Activated CD8-positive, alpha-beta memory T cell treated with anti-CD3 and anti-CD28 coated beads, Interleukin-2, amount 10 ng/mL, durations not matched to agents 7 days and 5 days (primary cell): ENCODE results near the gene LNX2. TPM values are rescaled to one million over a fixed set of nuclear protein-coding genes. Genes with fewer than 3 reads are reported as not detected.
A peak's percentile ranks its signal among the peaks of the same experiment; 100 is the strongest.

ENCODE experiments used
- ATAC-seq: fragments of 150-1000 bp; cut with Tn5 transposase; one replicate; pipeline ENCODE4 v1.10.0; 2021; ENCODE audit warnings: moderate library complexity
- CTCF ChIA-PET: fragments of 350-600 bp; sonication (Branson Sonifier 250); formaldehyde crosslinking; loops from one replicate; lab custom pipeline; 2021; ENCODE audit warnings: antibody characterized with exemption; lab: Charles Lee
- DNase-seq: peaks from one replicate; pipeline ENCODE4 v3.0.0-alpha.2; 2020
- H3K27ac Mint-ChIP-seq: one replicate; pipeline ENCODE4 v1.8.0; 2021; ENCODE audit warnings: mild to moderate bottlenecking, mixed read lengths
- H3K27me3 Mint-ChIP-seq: one replicate; pipeline ENCODE4 v1.8.0; 2021; ENCODE audit warnings: mixed read lengths
- H3K36me3 Mint-ChIP-seq: one replicate; pipeline ENCODE4 v1.8.0; 2021; ENCODE audit warnings: mild to moderate bottlenecking, mixed read lengths
- H3K4me1 Mint-ChIP-seq: one replicate; pipeline ENCODE4 v1.8.0; 2021; ENCODE audit warnings: mixed read lengths
- H3K4me3 Mint-ChIP-seq: one replicate; pipeline ENCODE4 v1.8.0; 2021; ENCODE audit warnings: mild to moderate bottlenecking, moderate library complexity, mixed read lengths
- H3K9me3 Mint-ChIP-seq: one replicate; pipeline ENCODE4 v1.8.0; 2022; ENCODE audit warnings: low read depth, mixed read lengths
- total RNA-seq, 2 experiments: library from RNA; stranded (reverse); gene quantifications; one replicate each; pipeline ENCODE4 v1.2.3, GENCODE V29; 2021

LNX2 gene
- total RNA-seq, 2 experiments from 2014 or later, result 5.9 to 6.6 TPM

DNA sequence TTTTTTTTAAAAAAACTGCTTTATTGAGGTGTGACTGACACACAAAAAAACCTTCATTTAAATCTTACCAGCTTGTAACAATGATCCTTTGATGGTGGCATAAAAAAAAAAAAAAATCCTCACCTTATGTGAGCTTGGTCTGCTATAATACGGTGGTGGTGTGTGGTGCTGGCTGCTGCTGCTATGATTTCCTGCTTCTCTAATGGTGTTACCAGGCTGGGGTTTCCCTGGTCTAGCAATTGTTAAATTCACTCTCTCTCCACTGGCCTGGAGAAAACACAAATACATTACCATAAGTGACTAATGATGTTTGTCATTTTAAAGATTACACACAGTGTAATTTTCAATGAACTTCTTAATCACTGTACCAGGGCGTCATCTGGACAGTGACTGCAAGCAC lies 60.6 kb downstream of the LNX2 start:
- DNase-seq, result no peak
- Mint-ChIP-seq H3K27me3 (no peaks in the 10 kb centered on the region), H3K27ac (no peak overlapping the region), H3K4me1 (peaks cover 7% of the 10 kb centered on the region), H3K9me3 (no peaks in the 10 kb centered on the region), H3K36me3 (peaks cover 17% of the 10 kb centered on the region), H3K4me3 (no peak overlapping the region)
- CTCF ChIA-PET, result no interaction called here
- no peak for ATAC-seq

DNA sequence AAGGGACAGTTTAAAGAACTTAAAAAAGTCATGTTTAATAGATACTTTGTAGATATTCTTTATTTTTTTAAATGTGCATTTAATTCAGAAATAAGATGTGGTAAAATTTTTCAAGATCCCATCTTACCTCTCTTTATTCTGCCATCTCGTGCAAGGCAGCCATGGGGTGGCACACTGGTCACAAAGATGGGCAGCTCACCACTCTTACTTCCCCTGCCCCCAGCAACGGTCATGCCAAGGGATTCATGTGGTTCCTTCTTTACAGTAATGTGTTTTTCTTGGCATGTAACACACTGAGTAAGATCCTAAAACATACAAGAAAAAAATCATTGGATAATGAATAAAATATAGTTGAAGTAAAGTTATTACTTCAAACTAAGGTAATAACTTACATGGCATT lies 64.2 kb downstream of the LNX2 start:
- H3K27ac Mint-ChIP-seq, result no peak overlapping the region

DNA sequence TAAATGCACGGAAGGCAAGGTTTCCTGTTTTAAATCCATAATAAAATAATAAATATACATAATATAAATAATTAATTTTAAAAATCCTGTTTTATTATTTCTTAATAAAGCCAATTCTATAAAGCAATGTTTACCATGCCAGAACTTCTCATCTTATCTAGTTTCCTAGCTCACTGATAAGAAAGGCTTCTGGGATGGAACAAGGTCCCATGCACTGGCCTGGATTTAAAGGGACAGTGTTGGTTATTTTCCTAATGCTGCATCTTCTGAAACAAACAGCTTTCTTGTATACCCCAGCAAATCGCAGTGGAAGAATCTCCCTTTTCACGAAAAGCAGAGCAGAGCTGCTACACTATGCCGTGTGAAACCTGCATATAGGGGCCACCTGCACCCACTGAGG lies 68.8 kb downstream of the LNX2 start:
- DNase-seq (no peak), ATAC-seq (no peak)
- Mint-ChIP-seq H3K4me3 (no peak overlapping the region), H3K27me3 (no peaks in the 10 kb centered on the region), H3K9me3 (no peaks in the 10 kb centered on the region), H3K4me1 (no peaks in the 10 kb centered on the region), H3K27ac (no peak overlapping the region), H3K36me3 (peaks cover 14% of the 10 kb centered on the region)
- CTCF ChIA-PET, result interaction anchor here (1.0 to 2.5 kb wide), 3 partner anchors 69 to 275 kb away, joined by 3 to 7 read pairs (median 7); no protein-coding TSS in a partner anchor

More for the DNA sequence above, 64.2 kb downstream of the LNX2 start:
- CTCF ChIA-PET, result interaction anchor here (1.4 kb wide), 1 partner anchor 270 kb away, joined by 5 read pairs; no protein-coding TSS in a partner anchor
- Mint-ChIP-seq H3K36me3 (peaks cover 17% of the 10 kb centered on the region), H3K9me3 (no peaks in the 10 kb centered on the region), H3K27me3 (no peaks in the 10 kb centered on the region), H3K4me1 (peaks cover 7% of the 10 kb centered on the region), H3K4me3 (no peak overlapping the region)
- ATAC-seq, result no peak
- DNase-seq, result no peak

DNA sequence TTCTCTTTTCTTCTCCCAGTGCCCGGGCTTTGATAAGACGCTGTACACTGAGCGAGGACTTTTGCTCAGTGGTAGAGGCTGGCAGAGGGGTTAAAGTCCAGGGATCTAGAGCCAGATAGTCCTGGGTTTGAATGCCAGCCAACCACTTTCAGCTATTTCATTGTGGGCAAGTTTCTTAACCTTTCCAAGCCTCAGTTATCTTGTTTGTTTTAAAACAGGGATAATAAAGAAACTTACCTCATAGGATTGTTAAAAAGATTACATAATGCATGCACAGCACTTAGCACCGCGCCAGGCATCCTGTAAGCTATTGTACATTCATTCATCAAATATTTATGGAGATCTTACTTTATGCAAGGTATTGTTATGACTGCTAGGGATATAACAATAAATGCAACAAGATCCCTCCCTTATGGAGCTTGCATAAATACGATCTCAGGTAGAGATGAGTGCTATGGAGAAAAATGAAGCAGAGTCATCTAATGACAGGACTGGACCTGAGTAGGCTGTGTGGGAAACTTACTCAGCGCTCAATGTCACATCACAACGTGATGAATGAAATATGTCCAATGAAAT lies 70.8 kb downstream of the LNX2 start:
- Mint-ChIP-seq H3K4me1 (no peaks in the 10 kb centered on the region), H3K27me3 (no peaks in the 10 kb centered on the region), H3K36me3 (peaks cover 5% of the 10 kb centered on the region), H3K27ac (no peak overlapping the region), H3K4me3 (no peak overlapping the region), H3K9me3 (no peaks in the 10 kb centered on the region)
- no peak for DNase-seq
- CTCF ChIA-PET, result no interaction called here
- ATAC-seq, result no peak

DNA sequence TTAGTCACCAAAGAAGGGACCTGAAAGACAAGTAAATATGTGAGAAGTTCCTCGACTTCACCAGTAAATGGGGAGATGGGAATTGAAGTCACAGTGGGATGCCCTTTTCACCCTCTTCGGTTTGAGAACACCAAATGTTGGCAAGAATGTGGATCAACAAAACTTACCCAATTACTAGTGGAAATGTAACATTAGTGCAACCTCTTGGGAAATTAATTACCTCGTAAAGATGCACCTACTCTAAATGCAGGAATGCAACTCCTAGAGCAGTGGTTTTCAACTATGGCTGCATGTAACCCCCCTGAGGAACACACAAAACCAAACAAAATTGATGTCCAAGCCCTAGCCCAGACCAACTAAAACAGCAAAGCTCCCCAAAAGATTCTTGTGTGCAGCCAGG lies 78.1 kb downstream of the LNX2 start:
- CTCF ChIA-PET, result interaction anchor here (1.0 to 1.7 kb wide), 2 partner anchors 10 to 167 kb away, joined by 3 to 4 read pairs; no protein-coding TSS in a partner anchor
- no peaks in the 10 kb centered on the region for H3K4me1 Mint-ChIP-seq
- no peaks in the 10 kb centered on the region for H3K9me3 Mint-ChIP-seq
- no peak for DNase-seq
- no peak overlapping the region for H3K27ac Mint-ChIP-seq
- no peak for ATAC-seq
- H3K27me3 Mint-ChIP-seq, result no peaks in the 10 kb centered on the region
- no peak overlapping the region for H3K4me3 Mint-ChIP-seq
- H3K36me3 Mint-ChIP-seq, result no peaks in the 10 kb centered on the region

DNA sequence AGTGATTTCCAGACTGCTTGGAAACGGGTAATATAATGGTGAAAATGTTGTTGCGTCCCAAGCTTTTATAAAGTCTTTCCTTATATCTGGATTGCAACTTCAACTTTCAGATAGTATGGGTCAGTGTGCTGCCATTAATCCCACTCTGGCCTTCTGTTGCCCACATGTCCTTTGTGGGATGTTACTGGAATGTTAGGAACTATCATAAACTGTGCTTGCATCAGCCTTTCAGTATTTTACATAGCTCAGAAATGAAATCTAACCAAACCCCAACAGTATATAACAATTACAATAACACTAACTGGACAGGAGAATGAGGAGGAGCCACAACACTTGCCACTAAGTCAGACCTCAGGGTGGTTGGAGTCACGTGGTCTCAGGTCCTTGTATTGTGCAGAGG lies 78.9 kb downstream of the LNX2 start:
- H3K4me3 Mint-ChIP-seq, result no peak overlapping the region
- H3K4me1 Mint-ChIP-seq, result no peaks in the 10 kb centered on the region
- no peak for ATAC-seq
- no peaks in the 10 kb centered on the region for H3K36me3 Mint-ChIP-seq
- no peaks in the 10 kb centered on the region for H3K9me3 Mint-ChIP-seq
- no peaks in the 10 kb centered on the region for H3K27me3 Mint-ChIP-seq
- H3K27ac Mint-ChIP-seq, result no peak overlapping the region
- CTCF ChIA-PET, result interaction anchor here (1.7 kb wide), 1 partner anchor 9 kb away, joined by 4 read pairs; no protein-coding TSS in a partner anchor
- DNase-seq, result no peak

DNA sequence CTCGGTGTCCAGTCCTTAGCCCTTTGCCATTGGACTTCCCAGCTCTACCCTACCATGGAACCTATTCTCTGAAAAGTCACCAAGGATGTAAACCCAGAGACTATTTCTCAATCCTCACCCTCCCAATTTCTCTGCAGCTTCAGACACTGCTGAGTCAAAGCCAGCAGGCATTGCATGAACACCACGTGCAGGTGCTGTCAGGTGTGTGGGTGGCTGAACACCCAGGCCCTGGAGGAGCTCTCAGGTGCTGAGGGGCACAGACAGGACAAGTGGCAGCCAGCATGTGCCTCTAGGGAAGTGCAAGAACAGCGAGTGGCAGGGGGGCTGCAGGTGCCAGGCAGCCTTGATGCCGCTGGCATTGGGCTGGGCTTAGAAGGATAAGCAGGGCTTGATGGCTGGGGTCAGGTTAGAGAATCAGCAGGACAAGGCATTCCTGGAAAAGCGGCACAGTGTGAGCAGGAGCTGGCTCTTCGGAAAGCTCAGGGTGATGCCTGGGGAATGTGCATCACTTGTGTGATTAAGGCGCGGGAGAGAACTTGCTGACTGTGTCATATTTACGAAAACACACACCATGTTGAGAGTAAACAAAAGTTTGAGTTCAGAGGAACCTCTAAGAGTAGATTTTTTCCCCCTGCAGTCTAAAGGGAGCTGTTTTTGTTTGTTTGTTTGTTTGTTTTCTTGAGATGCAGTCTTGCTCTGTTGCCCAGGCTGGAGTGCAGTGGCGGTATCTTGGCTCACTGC lies 83.8 kb downstream of the LNX2 start:
- CTCF ChIA-PET, result interaction anchor here (1.0 to 2.7 kb wide), 4 partner anchors 175 to 418 kb away, joined by 3 to 10 read pairs (median 3); no protein-coding TSS in a partner anchor
- Mint-ChIP-seq H3K27ac (no peak overlapping the region), H3K4me1 (peaks cover 4% of the 10 kb centered on the region), H3K36me3 (no peaks in the 10 kb centered on the region), H3K4me3 (no peak overlapping the region), H3K9me3 (no peaks in the 10 kb centered on the region), H3K27me3 (peaks cover 5% of the 10 kb centered on the region)
- DNase-seq, result no peak
- no peak for ATAC-seq

DNA sequence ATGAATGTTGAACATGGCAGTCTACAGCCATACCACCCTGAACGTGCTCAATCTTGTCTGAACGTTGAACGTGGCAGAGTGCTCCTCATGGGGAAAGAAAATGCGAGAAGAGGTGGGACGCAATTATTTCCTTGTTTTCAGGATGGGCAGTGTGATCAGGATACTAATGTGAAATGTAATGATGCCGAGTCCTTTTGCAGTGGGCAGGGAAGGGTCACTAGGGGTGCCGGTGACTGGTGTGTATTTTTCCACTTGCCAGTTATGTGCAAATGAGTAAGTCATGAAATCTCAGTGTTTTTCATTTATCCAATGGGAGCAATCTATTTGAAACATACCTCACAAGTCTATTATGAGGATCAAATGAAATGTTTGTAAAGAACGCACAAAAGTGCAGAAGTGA lies 84.8 kb downstream of the LNX2 start:
- DNase-seq, result no peak
- Mint-ChIP-seq H3K27ac (no peak overlapping the region), H3K36me3 (no peaks in the 10 kb centered on the region), H3K4me3 (no peak overlapping the region), H3K9me3 (no peaks in the 10 kb centered on the region), H3K4me1 (peaks cover 4% of the 10 kb centered on the region), H3K27me3 (peaks cover 6% of the 10 kb centered on the region)
- ATAC-seq, result no peak
- CTCF ChIA-PET, result interaction anchor here (1.0 to 2.7 kb wide), 2 partner anchors 291 to 419 kb away, joined by 3 to 10 read pairs; no protein-coding TSS in a partner anchor

DNA sequence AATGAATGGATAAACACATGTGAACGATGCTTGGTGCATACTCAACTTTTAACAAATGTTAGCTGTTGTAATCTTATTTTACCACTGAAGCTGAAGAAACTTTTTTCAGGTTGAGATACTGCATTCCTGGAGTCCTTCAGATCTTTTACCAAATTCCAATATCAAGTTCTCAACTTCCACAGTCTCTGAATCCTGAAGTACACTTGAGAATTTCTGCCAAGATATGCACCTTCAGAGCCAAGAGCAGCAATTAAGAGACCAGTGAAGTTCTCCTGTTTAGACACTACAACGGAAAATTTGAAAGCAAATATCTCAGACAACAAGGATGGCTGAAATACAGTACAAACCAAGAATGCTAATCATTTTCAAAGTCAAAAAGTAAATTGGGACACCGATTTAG lies 85.3 kb downstream of the LNX2 start:
- Mint-ChIP-seq H3K27ac (no peak overlapping the region), H3K4me1 (peaks cover 4% of the 10 kb centered on the region), H3K9me3 (no peaks in the 10 kb centered on the region), H3K36me3 (no peaks in the 10 kb centered on the region), H3K27me3 (peaks cover 6% of the 10 kb centered on the region), H3K4me3 (no peak overlapping the region)
- CTCF ChIA-PET, result interaction anchor here (1.1 to 2.7 kb wide), 3 partner anchors 9 to 292 kb away, joined by 3 to 10 read pairs (median 3); no protein-coding TSS in a partner anchor
- ATAC-seq, result no peak
- DNase-seq, result no peak

DNA sequence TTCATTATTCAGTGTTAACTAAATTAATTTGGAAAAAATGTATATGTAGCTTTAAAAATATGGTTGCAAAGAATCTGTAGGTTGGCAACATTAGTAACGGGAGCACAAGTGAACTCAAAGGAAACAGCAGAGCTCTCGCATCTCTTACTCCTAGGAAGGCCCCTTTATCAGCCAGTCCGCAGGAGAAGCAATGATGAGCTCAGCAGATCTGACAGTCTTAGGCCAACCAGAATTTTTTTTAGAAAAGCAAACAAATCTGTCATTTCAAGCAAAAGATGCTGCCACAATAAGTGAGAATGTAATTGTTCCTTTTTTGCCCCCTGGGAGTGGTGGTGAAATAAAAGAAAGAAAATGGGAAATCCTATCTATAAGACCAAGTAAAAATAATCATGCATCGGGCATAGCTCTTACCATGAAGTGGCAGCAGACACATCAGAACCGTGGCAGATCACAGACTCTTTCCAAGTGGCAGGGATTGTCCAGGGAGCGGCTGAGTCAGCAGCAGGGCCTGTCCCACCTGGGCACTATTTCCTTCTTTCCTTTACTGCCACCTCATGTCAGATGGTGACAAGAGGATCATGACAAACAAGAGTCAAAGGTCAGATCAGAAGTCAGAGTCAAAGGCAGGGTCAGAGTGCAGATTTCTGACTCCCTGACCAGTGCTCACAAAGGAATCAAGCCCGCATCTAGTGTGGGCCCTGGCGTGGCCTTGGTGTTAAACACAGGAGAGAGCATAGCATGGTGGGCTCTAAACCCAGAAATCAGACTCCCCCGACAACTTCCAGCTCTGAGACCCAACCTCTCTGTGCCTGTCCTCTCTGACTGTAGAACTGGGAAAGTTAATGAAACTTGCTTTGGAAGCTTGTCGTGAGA lies 86.0 kb downstream of the LNX2 start:
- H3K4me1 Mint-ChIP-seq, result peaks cover 4% of the 10 kb centered on the region

DNA sequence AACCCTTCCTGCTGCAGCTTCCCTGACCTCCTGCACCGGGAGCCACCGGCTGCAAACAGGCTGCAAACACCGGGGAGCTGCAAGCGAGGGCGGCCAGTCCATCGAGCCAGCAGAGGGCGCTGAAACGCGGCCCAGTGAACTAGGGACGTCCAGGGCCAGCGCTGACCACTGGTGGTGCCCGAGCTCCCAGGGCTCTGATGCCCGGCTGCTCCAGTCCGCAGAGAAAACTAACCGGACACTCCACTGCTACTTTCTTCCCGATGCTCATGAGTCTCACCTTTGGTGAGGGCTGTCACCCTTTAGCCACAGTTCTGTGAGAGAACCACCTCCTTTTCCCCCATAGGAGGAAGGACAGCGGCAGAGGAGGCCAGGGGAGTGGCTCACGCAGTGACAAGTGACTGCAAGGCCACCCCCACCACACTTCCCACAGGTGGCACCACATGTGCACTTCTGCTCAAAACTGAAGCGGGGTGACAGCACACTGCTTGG lies 87.1 kb downstream of the LNX2 start:
- Mint-ChIP-seq H3K27me3 (peaks cover 6% of the 10 kb centered on the region), H3K4me3 (no peak overlapping the region), H3K4me1 (peaks cover 4% of the 10 kb centered on the region), H3K36me3 (no peaks in the 10 kb centered on the region), H3K9me3 (no peaks in the 10 kb centered on the region), H3K27ac (no peak overlapping the region)
- CTCF ChIA-PET, result interaction anchor here (0.7 to 4.0 kb wide), 14 partner anchors 8 to 552 kb away, joined by 3 to 32 read pairs (median 3); no protein-coding TSS in a partner anchor
- ATAC-seq, result peak; percentile 65
- peak; percentile 58 for DNase-seq

More for the DNA sequence above, 86.0 kb downstream of the LNX2 start:
- H3K9me3 Mint-ChIP-seq, result no peaks in the 10 kb centered on the region
- H3K27me3 Mint-ChIP-seq, result peaks cover 6% of the 10 kb centered on the region
- no peak for DNase-seq
- H3K27ac Mint-ChIP-seq, result no peak overlapping the region
- CTCF ChIA-PET, result interaction anchor here (0.8 to 2.7 kb wide), 5 partner anchors 10 to 296 kb away, joined by 3 to 10 read pairs (median 3); no protein-coding TSS in a partner anchor
- H3K4me3 Mint-ChIP-seq, result no peak overlapping the region
- no peaks in the 10 kb centered on the region for H3K36me3 Mint-ChIP-seq
- no peak for ATAC-seq

DNA sequence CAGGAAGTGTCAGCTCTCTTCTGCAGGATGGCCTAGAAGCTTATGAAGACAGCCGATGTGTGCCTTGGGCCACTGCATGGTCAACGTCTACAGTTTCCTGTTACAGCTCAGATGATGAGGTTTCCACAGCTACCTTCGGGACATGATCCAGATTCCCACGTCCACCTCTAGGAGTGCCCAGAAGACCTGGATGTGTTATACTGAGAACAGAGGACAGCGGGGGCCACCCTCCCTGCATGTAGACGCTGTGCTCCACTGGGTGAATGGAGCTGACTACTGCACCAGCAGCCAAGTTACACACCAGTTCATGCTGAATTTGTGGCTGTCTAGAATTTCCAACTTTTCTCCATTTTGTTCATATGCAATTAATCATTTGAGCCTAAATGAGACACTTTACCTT lies 91.4 kb downstream of the LNX2 start:
- Mint-ChIP-seq H3K9me3 (no peaks in the 10 kb centered on the region), H3K4me3 (no peak overlapping the region), H3K4me1 (peaks cover 4% of the 10 kb centered on the region), H3K36me3 (no peaks in the 10 kb centered on the region), H3K27me3 (peaks cover 6% of the 10 kb centered on the region), H3K27ac (no peak overlapping the region)
- DNase-seq, result no peak
- CTCF ChIA-PET, result interaction anchor here (0.9 kb wide), 1 partner anchor 298 kb away, joined by 5 read pairs; no protein-coding TSS in a partner anchor
- ATAC-seq, result no peak
